ENCODE data around the gene ZBTB7A. TPM values are rescaled to one million over a fixed set of nuclear protein-coding genes. Genes with fewer than 3 reads are reported as not detected.

The ZBTB7A gene
- 10 to 100 TPM; 19.0 to 38.5 (median 27.7) TPM for total RNA-seq
- long read RNA-seq = 0 reads

DNA sequence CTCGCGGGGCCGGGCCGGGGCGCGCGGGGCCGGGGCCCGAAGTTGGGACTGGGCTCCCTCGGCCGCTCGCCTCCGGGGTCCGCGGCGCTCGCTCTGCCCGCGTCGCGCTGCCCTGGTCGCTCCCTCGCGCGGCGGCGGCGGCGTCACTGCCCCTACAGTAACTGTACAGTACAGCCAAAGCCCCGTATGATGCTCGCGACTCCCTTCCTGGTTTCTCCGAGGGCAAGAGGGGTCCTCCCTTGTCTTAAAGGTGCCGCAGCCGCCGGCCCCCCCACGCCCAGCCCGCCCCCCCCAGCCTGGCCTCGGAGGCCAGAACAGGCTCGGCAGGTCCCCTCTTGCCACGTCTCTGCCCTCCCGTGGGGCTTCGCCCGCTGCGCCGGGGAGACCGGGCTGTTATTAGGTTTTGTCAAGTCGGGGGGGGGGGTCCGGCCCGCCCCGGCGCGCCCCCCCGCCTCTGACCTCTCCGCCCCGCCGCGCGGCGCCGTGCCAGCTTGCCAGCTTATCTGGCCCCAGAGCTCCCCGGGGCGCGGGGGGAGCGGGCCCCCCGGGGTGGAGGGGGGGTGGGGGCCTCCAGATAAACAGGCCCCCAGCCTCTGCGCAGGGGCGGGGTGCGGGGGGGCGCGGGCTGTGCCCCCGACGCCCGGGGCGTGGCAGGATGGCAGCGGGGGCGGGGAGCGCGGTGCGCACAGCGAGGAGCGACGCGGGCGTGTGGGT lies at the start of gene ZBTB7A:
Gene ZBTB7A (minus strand): TSS at position 218 of the 714 bp plus-strand sequence. CDS start 11,667 bp downstream, outside the sequence.
- no peak for TF ChIP-seq CTCF (IDR thresholded peaks at IDR 0.05)
- peak; percentile 54 for TF ChIP-seq POLR2A (IDR thresholded peaks at IDR 0.05)
- H3K9me3 ChIP-seq = no peaks in the 10 kb centered on the region
- intact Hi-C loops (cut with DNase I) = loop anchor here (10.0 kb wide), 2 partner anchors 52 to 62 kb away; partner anchors contain the start of gene PIAS4 (in 1 of the 2)
- DNase-seq (peak; percentile 81 to 87 (median 85)), ATAC-seq (peak; percentile 11 to 46 (median 20))
- peak within 1 kb of the TSS; percentile 61 to 96 (median 70) for H3K4me3 ChIP-seq
- H3K27ac ChIP-seq = peak within 1 kb of the TSS; percentile 79 to 95 (median 94)
- peaks cover 0 to 25% (median 10%) of the 10 kb centered on the region in 4 donors for H3K4me1 ChIP-seq
- H3K36me3 ChIP-seq = no peaks in the 10 kb centered on the region
- no CpG with 5 or more reads among the region's 85 CpGs for WGBS (ENCODE audit: insufficient coverage, low coverage, low lambda C conversion rate, missing lambda C conversion rate)
- no peaks in the 10 kb centered on the region for H3K27me3 ChIP-seq

GRCh38 chr19:4115818-4116385 lies 49.2 kb upstream of the ZBTB7A start:
- H3K27ac ChIP-seq = no peak overlapping the region
- DNase-seq = no peak
- H3K4me1 ChIP-seq = no peaks in the 10 kb centered on the region
- TF ChIP-seq POLR2A (IDR thresholded peaks at IDR 0.05) (no peak), CTCF (IDR thresholded peaks at IDR 0.05) (no peak)
- H3K9me3 ChIP-seq = no peaks in the 10 kb centered on the region
- 67% methylated on average over 4 of the region's 13 CpGs for WGBS (ENCODE audit: insufficient coverage, low coverage, low lambda C conversion rate, missing lambda C conversion rate)
- no peaks in the 10 kb centered on the region for H3K27me3 ChIP-seq
- intact Hi-C loops (cut with DNase I) = no loop called here
- H3K4me3 ChIP-seq = no peak overlapping the region
- no peak for ATAC-seq
- H3K36me3 ChIP-seq = peaks cover 0 to 25% (median 3%) of the 10 kb centered on the region in 4 donors

GRCh38 chr19:4115050-4115817 lies 48.5 kb upstream of the ZBTB7A start:
- DNase-seq = no peak
- Histone ChIP-seq H3K27me3 (no peaks in the 10 kb centered on the region), H3K27ac (no peak overlapping the region), H3K4me1 (no peaks in the 10 kb centered on the region), H3K36me3 (peaks cover 0 to 30% (median 3%) of the 10 kb centered on the region in 4 donors), H3K9me3 (no peaks in the 10 kb centered on the region), H3K4me3 (no peak overlapping the region)
- intact Hi-C loops (cut with DNase I) = no loop called here
- ATAC-seq = peak; percentile 17 to 51 (median 37)
- no peak for TF ChIP-seq CTCF (IDR thresholded peaks at IDR 0.05)
- TF ChIP-seq POLR2A (IDR thresholded peaks at IDR 0.05) = no peak
- WGBS (ENCODE audit: insufficient coverage, low coverage, low lambda C conversion rate, missing lambda C conversion rate) = 66% methylated on average over 13 of the region's 27 CpGs

GRCh38 chr19:4114181-4114580 lies 47.5 kb upstream of the ZBTB7A start:
- Histone ChIP-seq H3K36me3 (peaks cover 0 to 36% (median 3%) of the 10 kb centered on the region in 4 donors), H3K27me3 (no peaks in the 10 kb centered on the region), H3K9me3 (no peaks in the 10 kb centered on the region), H3K4me3 (no peak overlapping the region), H3K4me1 (no peaks in the 10 kb centered on the region), H3K27ac (no peak overlapping the region)
- intact Hi-C loops (cut with DNase I) = no loop called here
- WGBS (ENCODE audit: insufficient coverage, low coverage, low lambda C conversion rate, missing lambda C conversion rate) = 91% methylated on average over 11 of the region's 19 CpGs
- TF ChIP-seq POLR2A (IDR thresholded peaks at IDR 0.05) = no peak
- no peak for TF ChIP-seq CTCF (IDR thresholded peaks at IDR 0.05)
- ATAC-seq (no peak), DNase-seq (no peak)

Data from right lobe of liver (tissue), 6 donors.